Hematopoietic multipotent progenitor cell treated with erythropoietin and hydrocortisone succinate and interleukin-3 and kit ligand, for 4 days (in vitro differentiated cells): ENCODE data around the gene CLDN6.
"Not testable (repeated sequence)": the region's sequence is repeated elsewhere in the genome, so short reads cannot be mapped to it uniquely, and the experiment has no call there.

Source experiments
- DNase-seq: peaks from one replicate; pipeline ENCODE4 v3.0.0-alpha.2; 2015

CLDN6 gene

GRCh38 chr16:3017794-3018506 lies at the start of gene CLDN6:
CLDN6 (minus strand) TSS chr16:3018183; CDS start chr16:3016021, 2,162 bp downstream.
- DNase-seq: peak; percentile 79

- no peak for DNase-seq
These were observed 48.4 kb upstream of the CLDN6 start for GRCh38 chr16:3066440-3066748.

GRCh38 chr16:3065742-3066439 lies 47.9 kb upstream of the CLDN6 start:
- DNase-seq: no peak

GRCh38 chr16:3065069-3065741 lies 47.2 kb upstream of the CLDN6 start, which contains the start of gene IL32:
IL32 (plus strand) TSS chr16:3065640; CDS start chr16:3065812, 172 bp downstream.
- no peak for DNase-seq

GRCh38 chr16:3063625-3064386 lies 45.8 kb upstream of the CLDN6 start:
- DNase-seq: no peak

GRCh38 chr16:3062553-3062952 lies 44.6 kb upstream of the CLDN6 start:
- no peak for DNase-seq

GRCh38 chr16:3060339-3061127 lies 42.5 kb upstream of the CLDN6 start:
- DNase-seq: no peak

GRCh38 chr16:3059723-3060242 lies 41.8 kb upstream of the CLDN6 start:
- DNase-seq: no peak

- peak; percentile 92 for DNase-seq
These were observed 41.2 kb upstream of the CLDN6 start for GRCh38 chr16:3059041-3059722.

- peak; percentile 70 for DNase-seq
These were observed 40.4 kb upstream of the CLDN6 start for GRCh38 chr16:3058139-3059030.

- DNase-seq: no peak
These were observed 39.5 kb upstream of the CLDN6 start for GRCh38 chr16:3057181-3058138.

- no peak for DNase-seq
These were observed 38.6 kb upstream of the CLDN6 start for GRCh38 chr16:3056336-3057180.

GRCh38 chr16:3055734-3056115 lies 37.7 kb upstream of the CLDN6 start:
- DNase-seq: not testable (repeated sequence)

GRCh38 chr16:3054965-3055733 lies 37.2 kb upstream of the CLDN6 start:
- DNase-seq: peak; percentile 78

- not testable (repeated sequence) for DNase-seq
These were observed 35.3 kb upstream of the CLDN6 start for GRCh38 chr16:3053330-3053710.

- DNase-seq: not testable (repeated sequence)
These were observed 34.8 kb upstream of the CLDN6 start for GRCh38 chr16:3052571-3053329.

GRCh38 chr16:3051494-3051893 lies 33.5 kb upstream of the CLDN6 start:
- no peak for DNase-seq
